Measurements from ENCODE around the gene TBX3.

Gene TBX3

DNA sequence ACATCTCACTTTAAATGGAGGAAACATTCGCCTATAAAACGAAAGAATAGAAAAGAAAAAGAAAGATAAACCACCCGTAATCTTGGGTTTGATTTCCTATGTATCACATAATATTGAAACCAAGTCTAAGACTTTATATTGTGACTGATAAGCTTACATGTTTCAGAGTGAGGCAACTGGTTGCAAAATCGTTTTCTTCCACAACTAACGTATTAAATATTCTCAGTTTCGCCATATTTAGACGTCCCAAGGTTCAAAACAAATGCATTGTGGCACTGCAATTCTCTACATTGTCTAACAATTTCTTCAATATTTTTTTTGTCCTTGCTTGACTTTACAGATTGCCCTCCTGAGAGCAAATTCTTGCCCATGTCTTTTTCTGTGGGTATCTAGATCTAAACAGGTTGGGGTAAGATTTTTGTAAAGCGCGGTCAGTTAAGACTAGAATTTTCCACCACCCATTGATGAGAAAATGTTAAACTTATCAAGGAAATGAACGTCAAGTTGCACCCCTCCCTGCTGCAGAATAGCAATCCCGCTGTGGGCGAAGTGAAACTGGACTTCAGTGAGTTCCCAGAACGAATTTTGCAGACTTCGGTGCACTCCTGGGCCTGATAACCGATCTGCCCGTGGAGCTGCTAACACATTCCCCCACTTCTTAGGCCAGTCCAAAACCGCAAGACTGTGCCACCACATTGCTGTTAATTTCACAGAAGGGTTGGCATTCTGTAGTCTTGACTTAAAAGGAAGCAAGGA is 2.7 kb downstream of the TBX3 start:
- no peak for DNase-seq

DNA sequence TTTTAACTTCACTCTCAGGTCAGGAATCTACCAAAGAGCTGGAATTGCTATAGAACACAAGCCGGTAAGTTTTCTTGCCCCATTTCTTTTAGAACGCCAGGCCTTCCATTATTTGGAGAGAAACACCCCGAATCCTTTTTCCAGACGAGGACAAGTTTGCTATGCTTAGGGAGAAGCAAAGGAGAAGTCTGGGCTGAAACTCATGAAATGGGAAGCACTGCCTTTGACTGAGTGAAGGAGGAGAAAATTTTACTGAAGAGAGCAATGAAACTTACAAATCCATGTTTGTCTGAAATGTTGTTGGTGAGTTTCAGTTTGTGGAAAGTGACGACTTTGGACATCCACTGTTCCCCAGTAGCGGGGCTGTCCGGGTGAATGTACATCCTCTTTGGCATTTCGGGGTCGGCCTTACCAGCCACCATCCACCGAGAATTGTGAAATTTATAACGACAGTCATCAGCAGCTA is 3.3 kb downstream of the TBX3 start:
- no peak for DNase-seq

DNA sequence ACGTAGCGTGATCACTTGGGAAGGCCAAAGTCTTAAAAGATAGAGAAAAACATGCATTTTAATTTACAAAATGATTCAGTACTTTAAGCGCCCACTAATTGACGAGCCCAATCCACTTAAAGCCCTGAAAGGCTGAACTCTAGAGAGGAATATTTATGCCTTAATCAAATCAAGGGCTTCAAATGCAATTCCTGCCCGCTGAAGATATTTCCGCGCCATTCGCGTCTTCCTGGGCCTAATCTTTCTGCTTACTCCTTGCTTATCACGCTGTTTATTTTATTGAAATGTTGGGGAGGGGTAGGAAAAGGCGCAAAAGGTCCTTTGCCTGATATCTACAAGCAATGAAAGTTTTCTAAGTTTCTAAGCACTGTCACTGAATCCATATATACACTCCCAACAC is 4.0 kb downstream of the TBX3 start:
- no peak for DNase-seq

- DNase-seq, result no peak
Observed at GRCh38 chr12:114679452-114679875, 4.5 kb downstream of the TBX3 start.

- DNase-seq, result no peak
Observed at GRCh38 chr12:114678718-114679117, 5.3 kb downstream of the TBX3 start.

- no peak for DNase-seq
Observed at GRCh38 chr12:114678028-114678427, 5.9 kb downstream of the TBX3 start.

DNA sequence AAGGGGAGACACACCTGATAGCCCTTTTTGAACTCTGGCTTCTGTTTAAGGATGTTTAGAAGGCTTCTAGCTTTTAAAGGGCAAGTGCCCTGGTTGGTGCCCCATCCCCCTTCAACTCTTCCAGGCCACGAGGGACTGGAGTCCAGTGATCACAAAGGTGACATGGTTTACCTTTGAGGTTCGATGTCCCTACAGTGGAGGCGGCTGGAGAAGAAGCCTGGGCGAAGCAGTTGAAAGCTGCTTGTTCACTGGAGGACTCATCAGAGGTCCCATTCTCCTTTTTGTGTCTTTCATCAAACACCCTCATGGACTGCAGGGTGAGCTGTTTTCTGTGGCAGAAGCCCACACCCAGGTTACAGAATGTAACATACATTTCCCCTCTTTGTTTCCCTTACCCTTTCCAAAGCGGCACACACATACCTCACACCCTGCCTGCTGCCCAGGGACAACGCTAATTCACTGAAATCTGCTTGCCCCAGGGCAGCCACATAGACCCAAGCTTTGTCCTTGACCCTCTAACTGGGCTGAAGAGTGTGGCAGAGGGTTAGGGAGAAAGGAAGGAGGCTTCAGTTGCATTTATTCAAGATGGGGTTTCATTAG is 7.7 kb downstream of the TBX3 start:
- DNase-seq, result no peak

GRCh38 chr12:114674251-114675047 is 9.5 kb downstream of the TBX3 start:
- no peak for DNase-seq

GRCh38 chr12:114673901-114674250 is 10.1 kb downstream of the TBX3 start:
- DNase-seq, result no peak

- no peak for DNase-seq
Observed at GRCh38 chr12:114673169-114673833, 10.7 kb downstream of the TBX3 start.

- no peak for DNase-seq
Observed at GRCh38 chr12:114672817-114673168, 11.2 kb downstream of the TBX3 start.

DNA sequence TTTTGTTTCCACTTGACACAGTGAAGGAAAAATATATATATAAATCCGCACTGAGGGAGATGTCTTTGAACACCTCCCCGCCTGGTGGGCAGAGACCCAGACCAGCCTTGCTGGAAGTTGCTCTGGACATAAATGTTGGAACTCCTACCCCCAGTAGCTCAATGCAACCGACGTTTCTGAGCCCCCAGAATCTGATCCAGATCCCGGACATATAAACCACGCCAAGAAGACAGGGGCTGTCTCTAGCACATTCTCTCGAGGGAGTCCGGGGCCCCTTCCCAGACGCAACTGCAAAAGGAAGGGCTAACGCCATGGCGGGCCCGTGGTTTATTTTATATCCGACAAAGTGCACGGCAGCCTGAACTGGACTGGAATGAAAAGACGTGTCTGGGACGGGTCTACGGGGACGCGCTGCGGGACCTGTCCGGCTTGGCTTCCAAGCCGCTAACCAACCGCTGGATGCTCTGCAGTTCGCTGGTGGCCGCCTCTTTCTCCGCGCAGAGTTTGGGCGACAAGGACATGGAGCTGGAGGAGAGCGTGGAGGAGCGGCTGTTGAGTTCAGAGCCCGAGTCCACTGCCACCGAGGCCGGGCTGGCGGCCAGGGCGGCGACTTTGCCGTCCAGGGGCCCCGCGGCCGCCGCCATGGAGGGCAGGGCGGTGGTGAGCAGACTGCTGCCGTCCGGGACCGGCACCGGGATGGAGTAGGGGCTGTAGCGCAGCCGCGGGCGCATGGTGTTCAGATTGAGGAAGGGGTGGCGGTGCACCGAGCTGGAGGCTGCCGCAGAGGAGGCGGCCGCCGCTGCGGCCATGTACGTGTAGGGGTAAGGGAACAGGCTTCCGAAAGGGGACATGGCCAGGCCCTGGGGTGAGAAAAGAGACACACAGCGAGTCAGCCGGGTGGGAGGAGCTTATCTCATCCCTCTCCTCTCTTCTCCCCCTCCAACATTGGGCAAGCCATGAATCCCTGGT is 12.2 kb downstream of the TBX3 start:
- DNase-seq, result no peak

- no peak for DNase-seq
Observed at GRCh38 chr12:114671066-114671442, 12.9 kb downstream of the TBX3 start.

GRCh38 chr12:114670291-114670980 is 13.5 kb downstream of the TBX3 start:
- DNase-seq, result no peak

DNA sequence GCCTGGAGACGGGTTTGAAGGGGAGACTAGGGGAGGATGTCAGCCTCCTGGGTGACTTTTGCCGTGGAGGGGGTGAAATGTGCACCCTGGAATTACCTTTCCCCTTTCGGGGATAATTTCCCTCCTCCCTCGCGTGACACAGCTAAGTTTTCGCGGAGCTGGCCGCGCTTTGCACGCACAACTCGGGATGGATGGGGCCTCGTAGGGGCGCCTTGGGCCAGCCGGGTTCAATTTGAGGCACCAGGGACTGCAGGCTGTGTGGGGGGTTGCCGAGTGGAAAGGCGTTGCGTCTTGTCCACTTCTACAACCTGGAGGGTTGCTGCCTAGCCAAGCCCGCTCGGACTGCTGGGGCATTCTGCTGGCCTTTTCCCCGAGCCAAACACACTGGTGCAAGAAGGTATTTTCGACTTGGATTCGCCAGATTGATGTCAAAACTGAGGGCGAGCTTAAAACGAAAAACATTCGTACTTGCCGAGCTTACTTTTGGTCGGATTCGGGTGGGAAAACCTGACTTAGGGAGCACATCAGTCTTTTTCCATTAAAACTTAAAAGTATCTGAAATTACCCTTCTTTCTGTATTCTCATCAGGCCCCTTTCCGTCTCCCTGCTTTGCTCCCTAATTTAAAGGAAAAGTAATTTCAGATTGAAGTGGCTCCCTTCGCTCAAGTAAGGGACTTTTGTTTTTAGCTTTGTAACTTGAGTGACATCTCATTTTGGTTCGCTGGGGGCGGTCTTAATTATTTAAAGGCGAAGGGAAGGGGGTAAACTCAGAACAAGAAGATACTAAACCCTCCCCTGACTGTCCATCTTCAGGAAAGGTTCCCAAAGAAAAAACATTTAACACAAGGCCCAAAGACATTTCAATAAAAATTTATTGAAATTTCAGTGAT is 14.3 kb downstream of the TBX3 start:
- DNase-seq, result no peak

DNA sequence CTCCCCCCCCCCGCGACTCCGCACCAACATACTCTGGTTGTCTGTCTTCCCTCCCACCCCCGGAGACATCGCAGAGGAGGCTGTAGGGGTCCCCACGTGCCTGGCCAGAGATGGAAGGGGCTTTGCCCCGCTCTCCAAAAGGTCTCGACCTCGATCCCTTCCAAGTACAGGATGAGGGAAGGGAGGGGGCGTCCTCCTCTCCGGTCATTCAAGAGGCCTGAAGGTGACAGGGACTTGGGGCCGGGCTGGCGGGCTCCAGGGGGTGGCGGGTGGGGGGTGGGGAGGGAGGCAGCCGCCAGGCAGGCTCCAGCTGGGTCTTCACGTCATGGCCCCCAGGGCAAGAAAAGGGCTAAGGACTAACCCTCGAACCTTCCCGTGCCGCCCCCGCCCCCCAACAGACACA is 15.1 kb downstream of the TBX3 start:
- no peak for DNase-seq

DNA sequence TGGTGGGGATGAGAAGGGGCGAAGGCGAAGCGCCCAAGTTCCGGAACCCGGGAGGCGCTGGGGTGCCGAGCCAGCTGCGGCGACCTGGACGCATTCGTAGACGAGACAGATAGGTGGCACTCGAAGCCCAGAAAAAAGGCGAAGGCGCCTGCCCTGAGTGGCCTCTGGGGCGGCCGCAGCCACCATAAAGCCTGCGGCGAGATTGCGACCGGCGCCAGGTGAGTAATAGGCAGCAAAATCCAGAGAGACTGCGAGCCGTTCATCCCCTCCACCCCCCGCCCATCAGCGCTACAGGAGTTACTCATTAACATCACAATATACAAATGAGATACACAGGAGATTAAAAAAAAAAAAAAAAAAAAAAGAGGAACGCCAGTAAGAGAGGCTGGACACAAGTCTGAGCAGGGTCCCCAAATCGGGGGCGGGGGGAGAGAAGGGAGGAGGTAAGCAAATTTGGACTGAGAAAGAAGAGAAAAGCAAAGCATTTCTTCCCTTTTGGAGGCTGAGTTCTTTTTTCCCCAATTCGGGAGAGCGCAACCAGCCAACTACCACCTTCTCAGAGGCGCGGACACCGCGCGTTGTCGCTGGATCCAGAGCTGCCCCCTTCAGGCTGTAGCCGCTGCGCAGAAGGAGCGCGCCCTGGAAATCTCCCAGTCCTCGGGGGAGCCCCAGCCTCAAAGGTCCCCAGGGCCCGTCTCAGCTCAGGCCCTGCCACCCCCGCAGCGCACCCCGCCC is 15.7 kb downstream of the TBX3 start:
- no peak for DNase-seq

GRCh38 chr12:114667669-114668150 is 16.3 kb downstream of the TBX3 start:
- DNase-seq, result no peak

Data from activated CD4-positive, alpha-beta T cell treated with anti-CD3 and anti-CD28 coated beads for 1 hour (primary cell).